HG03520 (cell line): Measurements from ENCODE around the gene KRTAP4-12.
"Not testable (repeated sequence)": the region's sequence is repeated elsewhere in the genome, so short reads cannot be mapped to it uniquely, and the experiment has no call there.

Experiments used
- ATAC-seq: cut with Tn5 transposase; IDR thresholded peaks from one replicate; pipeline ENCODE4 v1.9.1; 2021; ENCODE audit warnings: mild to moderate bottlenecking, moderate library complexity; ENCODE audit not compliant: unreplicated experiment

KRTAP4-12 gene

GRCh38 chr17:41098042-41098441 is 25.9 kb downstream of the KRTAP4-12 start, which contains the start of gene KRTAP4-8:
TSS of gene KRTAP4-8 (minus strand) at chr17:41098142. CDS start at chr17:41098084, 58 bp downstream.
- ATAC-seq = no peak

GRCh38 chr17:41096055-41096454 is 27.9 kb downstream of the KRTAP4-12 start:
- ATAC-seq = no peak

GRCh38 chr17:41088760-41089352 is 35.1 kb downstream of the KRTAP4-12 start:
- ATAC-seq = not testable (repeated sequence)

GRCh38 chr17:41084100-41084856 is 39.7 kb downstream of the KRTAP4-12 start, which contains the start of gene KRTAP4-7:
TSS of gene KRTAP4-7 (plus strand) at chr17:41084150. CDS start at chr17:41084207, 57 bp downstream.
- not testable (repeated sequence) for ATAC-seq

GRCh38 chr17:41083427-41083826 is 40.6 kb downstream of the KRTAP4-12 start:
- ATAC-seq = not testable (repeated sequence)

- no peak for ATAC-seq
These were observed 41.4 kb downstream of the KRTAP4-12 start for GRCh38 chr17:41082626-41083025.

- ATAC-seq = no peak
These were observed 47.2 kb downstream of the KRTAP4-12 start for GRCh38 chr17:41076788-41077187.

- ATAC-seq = no peak
These were observed 50.3 kb downstream of the KRTAP4-12 start for GRCh38 chr17:41073676-41074075.
